ENCODE results near the gene MYOZ1.
"Not testable (repeated sequence)": the region's sequence is repeated elsewhere in the genome, so short reads cannot be mapped to it uniquely, and the experiment has no call there.

GRCh38 chr10:73666153-73666809, 25.0 kb upstream of the MYOZ1 start:
- TF ChIP-seq, protein P1, sequence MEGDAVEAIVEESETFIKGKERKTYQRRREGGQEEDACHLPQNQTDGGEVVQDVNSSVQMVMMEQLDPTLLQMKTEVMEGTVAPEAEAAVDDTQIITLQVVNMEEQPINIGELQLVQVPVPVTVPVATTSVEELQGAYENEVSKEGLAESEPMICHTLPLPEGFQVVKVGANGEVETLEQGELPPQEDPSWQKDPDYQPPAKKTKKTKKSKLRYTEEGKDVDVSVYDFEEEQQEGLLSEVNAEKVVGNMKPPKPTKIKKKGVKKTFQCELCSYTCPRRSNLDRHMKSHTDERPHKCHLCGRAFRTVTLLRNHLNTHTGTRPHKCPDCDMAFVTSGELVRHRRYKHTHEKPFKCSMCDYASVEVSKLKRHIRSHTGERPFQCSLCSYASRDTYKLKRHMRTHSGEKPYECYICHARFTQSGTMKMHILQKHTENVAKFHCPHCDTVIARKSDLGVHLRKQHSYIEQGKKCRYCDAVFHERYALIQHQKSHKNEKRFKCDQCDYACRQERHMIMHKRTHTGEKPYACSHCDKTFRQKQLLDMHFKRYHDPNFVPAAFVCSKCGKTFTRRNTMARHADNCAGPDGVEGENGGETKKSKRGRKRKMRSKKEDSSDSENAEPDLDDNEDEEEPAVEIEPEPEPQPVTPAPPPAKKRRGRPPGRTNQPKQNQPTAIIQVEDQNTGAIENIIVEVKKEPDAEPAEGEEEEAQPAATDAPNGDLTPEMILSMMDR (IDR thresholded peaks at IDR 0.05): not testable (repeated sequence)
- not testable (repeated sequence) for TF ChIP-seq POLR2A, POLR2AphosphoS5 (IDR thresholded peaks at IDR 0.05)

Measured in stomach (tissue), 4 donors.